Neural cell (in vitro differentiated cells): ENCODE measurements around the gene DSTN.

ENCODE experiments used
- CTCF ChIP-seq: fragments of 450-650 bp; IDR thresholded peaks from 2 replicates; pipeline ENCODE4 v1.5.1; 2014; ENCODE audit warnings: antibody characterized with exemption, mild to moderate bottlenecking, moderate library complexity; ENCODE audit not compliant: poor library complexity, severe bottlenecking
- EP300 ChIP-seq: fragments of 450-650 bp; conservative IDR thresholded peaks from 2 replicates; pipeline ENCODE4 v1.6.1; 2014; ENCODE audit warnings: antibody characterized with exemption, mild to moderate bottlenecking, moderate library complexity; ENCODE audit not compliant: poor library complexity, severe bottlenecking
- EZH2 ChIP-seq: fragments of 200-600, 300-800 bp; shearing (Covaris generic), sonication (generic); IDR thresholded peaks from 2 replicates; pipeline ENCODE4 v1.6.1; 2014; ENCODE audit warnings: antibody characterized with exemption, low read length, borderline replicate concordance, mild to moderate bottlenecking; ENCODE audit not compliant: insufficient read depth, poor library complexity, severe bottlenecking
- MXI1 ChIP-seq: fragments of 450-650 bp; conservative IDR thresholded peaks from 2 replicates; pipeline ENCODE4 v1.6.1; 2014; ENCODE audit warnings: antibody characterized with exemption, mild to moderate bottlenecking; ENCODE audit not compliant: poor library complexity, severe bottlenecking
- POLR2AphosphoS5 ChIP-seq: IDR thresholded peaks from 2 replicates; pipeline ENCODE4 v1.6.1; 2012
- RAD21 ChIP-seq: fragments of 450-650 bp; conservative IDR thresholded peaks from 2 replicates; pipeline ENCODE4 v1.6.1; 2014; ENCODE audit warnings: antibody characterized with exemption, mild to moderate bottlenecking, moderate library complexity
- REST ChIP-seq: IDR thresholded peaks from 2 replicates; pipeline ENCODE4 v1.6.1; 2012; ENCODE audit warnings: borderline replicate concordance
- TAF1 ChIP-seq: IDR thresholded peaks from 2 replicates; pipeline ENCODE4 v1.6.1; 2012; ENCODE audit warnings: low read depth

GRCh38 chr20:17621229-17621968 is 51.5 kb downstream of the DSTN start:
- TF ChIP-seq RAD21: no peak
- no peak for TF ChIP-seq REST
- no peak for TF ChIP-seq EZH2
- no peak for TF ChIP-seq CTCF
- TF ChIP-seq EP300: no peak
- no peak for TF ChIP-seq MXI1
- TF ChIP-seq POLR2AphosphoS5: no peak
- no peak for TF ChIP-seq TAF1
